ENCODE data around the gene ATP2C2.

The ATP2C2 gene

DNA sequence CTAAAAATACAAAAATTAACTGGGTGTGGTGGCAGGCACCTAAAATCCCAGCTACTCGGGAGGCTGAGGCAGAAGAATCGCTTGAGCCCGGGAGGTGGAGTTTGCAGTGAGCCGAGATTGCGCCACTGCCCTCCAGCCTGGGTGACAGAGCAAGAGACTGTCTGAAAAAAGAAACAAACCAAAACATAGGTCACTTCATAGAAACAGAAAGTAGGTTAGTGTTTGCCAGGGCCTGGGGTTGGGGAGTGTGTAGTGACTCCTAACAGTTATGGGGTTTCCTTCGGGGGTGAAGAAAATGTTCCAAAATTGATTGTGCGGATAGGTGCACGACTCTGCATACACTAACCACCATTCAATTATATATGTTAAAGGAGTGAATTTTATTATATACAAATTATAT is 59.2 kb downstream of the ATP2C2 start:
- no peak overlapping the region for H3K4me3 ChIP-seq (ENCODE audit: low read length)
- no peak for DNase-seq (ENCODE audit: low read depth)
- TF ChIP-seq, protein P1, sequence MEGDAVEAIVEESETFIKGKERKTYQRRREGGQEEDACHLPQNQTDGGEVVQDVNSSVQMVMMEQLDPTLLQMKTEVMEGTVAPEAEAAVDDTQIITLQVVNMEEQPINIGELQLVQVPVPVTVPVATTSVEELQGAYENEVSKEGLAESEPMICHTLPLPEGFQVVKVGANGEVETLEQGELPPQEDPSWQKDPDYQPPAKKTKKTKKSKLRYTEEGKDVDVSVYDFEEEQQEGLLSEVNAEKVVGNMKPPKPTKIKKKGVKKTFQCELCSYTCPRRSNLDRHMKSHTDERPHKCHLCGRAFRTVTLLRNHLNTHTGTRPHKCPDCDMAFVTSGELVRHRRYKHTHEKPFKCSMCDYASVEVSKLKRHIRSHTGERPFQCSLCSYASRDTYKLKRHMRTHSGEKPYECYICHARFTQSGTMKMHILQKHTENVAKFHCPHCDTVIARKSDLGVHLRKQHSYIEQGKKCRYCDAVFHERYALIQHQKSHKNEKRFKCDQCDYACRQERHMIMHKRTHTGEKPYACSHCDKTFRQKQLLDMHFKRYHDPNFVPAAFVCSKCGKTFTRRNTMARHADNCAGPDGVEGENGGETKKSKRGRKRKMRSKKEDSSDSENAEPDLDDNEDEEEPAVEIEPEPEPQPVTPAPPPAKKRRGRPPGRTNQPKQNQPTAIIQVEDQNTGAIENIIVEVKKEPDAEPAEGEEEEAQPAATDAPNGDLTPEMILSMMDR (IDR thresholded peaks at IDR 0.05; ENCODE audit: insufficient read depth, low read depth, low read length, missing control alignments): no peak

DNA sequence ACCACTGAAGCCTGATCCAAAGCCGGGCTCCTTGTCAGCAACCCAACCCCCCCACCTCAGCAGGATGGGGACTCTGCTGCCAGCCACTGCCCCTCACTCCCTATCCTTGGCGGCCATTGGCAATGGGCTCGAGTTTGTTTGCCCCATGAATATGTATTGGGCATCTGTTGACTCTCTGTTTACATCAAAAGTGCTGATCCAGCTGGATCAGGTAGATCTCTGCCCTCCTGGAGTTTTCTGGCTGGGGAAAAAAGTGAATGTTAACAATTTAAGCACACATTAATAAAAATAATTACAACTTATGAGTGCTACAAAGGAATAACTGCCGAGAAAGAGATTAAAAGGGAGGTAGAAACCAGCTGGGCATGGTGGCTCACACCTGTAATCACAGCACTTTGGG is 62.5 kb downstream of the ATP2C2 start:
- no peak for DNase-seq (ENCODE audit: low read depth)
- no peak overlapping the region for H3K4me3 ChIP-seq (ENCODE audit: low read length)
- TF ChIP-seq, protein P1 (IDR thresholded peaks at IDR 0.05; ENCODE audit: insufficient read depth, low read depth, low read length, missing control alignments): no peak

DNA sequence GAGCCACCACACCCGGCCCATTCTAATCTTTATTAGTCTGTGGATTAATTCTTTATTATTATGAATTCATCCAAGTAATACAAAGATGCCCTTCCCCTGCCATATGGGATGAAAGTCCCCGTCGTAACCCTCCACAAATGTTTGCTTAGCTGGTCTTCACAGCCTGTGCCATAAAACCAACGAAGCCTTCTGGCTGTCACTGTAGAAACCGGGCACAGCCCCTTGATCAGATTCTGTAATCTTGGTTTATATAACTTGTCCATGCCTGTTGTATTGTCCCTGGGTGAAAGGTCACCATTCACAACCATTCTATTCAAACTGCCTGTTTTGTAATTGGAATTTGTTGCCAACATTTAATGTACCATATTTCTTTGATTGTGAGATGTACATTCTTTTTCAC is 66.5 kb downstream of the ATP2C2 start:
- TF ChIP-seq, protein P1 (IDR thresholded peaks at IDR 0.05; ENCODE audit: insufficient read depth, low read depth, low read length, missing control alignments): no peak
- no peak overlapping the region for H3K4me3 ChIP-seq (ENCODE audit: low read length)
- DNase-seq (ENCODE audit: low read depth): no peak

DNA sequence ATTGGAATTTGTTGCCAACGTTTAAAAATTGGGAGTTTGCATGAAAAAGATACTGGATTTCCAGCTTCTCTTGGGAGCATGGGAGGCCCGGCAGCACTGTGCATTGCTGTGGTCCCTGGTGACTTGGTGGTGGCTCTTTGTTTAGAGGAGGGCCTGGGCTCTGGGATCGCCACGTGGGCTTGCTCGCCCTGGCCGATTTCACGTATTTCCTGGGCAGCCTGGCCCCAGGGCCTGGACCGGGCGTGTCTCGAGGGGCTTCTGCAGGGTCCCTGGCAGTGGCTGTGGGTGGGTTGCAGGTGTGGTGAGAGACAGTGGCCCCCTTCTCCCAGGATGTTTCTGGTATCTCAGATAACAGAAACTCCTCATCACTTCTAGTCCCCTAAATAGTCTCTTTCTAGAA is 67.9 kb downstream of the ATP2C2 start:
- TF ChIP-seq, protein P1 (IDR thresholded peaks at IDR 0.05; ENCODE audit: insufficient read depth, low read depth, low read length, missing control alignments): no peak
- no peak for DNase-seq (ENCODE audit: low read depth)
- H3K4me3 ChIP-seq (ENCODE audit: low read length): no peak overlapping the region

DNA sequence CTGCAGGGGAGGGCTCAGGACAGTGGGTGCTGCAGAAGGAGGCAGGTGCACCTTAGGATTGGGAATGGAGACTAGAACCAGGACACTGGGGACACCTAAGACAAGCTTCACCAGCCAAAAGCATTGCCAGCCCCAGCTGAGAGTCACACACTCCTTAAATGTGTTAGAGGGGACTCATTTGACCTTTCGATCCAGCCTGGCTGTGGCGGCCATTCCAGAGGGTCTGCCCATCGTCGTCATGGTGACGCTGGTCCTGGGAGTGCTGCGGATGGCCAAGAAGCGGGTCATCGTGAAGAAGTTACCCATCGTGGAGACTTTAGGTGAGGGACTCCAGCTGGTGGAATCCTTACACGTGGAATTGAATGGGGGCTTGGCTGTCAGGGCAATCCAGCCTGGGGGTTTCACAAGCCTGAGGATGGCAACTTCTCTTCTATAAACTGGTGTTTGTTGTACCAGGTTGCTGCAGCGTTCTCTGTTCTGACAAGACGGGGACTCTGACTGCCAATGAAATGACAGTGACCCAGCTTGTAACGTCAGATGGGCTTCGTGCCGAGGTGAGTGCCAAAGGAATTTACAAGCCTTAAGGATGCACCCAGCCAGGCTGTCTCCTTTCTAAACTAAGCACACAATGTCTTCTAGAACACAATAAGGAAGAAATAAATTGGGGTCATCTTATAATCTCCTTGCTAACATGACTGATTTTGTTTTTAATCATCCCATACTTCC is 70.8 kb downstream of the ATP2C2 start:
- no peak overlapping the region for H3K4me3 ChIP-seq (ENCODE audit: low read length)
- TF ChIP-seq, protein P1 (IDR thresholded peaks at IDR 0.05; ENCODE audit: insufficient read depth, low read depth, low read length, missing control alignments): no peak
- DNase-seq (ENCODE audit: low read depth): no peak

DNA sequence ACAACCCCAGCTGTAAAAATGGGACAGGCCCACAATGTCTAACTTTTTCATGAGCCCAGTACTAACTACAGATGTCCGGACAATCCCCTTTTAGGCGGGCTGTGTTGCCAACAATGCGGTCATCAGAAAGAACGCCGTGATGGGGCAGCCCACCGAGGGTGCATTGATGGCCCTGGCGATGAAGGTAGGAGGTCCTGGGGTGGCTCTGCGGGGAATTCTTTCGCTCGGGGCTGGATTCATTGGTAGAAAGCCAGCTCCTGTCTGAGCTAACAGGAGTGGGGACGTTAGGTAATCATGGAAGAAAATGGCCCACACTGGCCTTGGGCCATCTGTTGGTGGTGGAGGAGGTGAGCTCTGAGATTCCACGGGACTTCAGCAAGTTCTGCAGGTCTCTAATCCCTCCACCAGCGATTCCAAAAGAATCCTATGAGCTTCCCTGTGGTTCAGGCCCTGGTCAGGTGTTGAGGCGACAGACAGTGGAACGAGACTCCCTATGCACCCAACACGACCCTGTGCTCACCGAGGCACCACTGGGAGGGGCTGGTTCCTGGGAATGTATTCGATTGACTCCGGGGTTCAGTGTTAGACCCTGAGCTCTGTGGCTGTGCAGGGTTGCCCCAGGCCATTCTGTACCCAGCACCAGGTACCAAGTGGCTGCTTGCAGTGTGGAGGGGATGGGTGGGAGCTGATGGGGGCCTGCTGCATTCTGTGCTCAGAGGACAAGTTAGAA is 74.2 kb downstream of the ATP2C2 start:
- no peak for DNase-seq (ENCODE audit: low read depth)
- TF ChIP-seq, protein P1 (IDR thresholded peaks at IDR 0.05; ENCODE audit: insufficient read depth, low read depth, low read length, missing control alignments): no peak
- H3K4me3 ChIP-seq (ENCODE audit: low read length): no peak overlapping the region

All from epithelial cell of esophagus (primary cell).